GM06990 (cell line): ENCODE results near the gene SLC7A9.

Experiments
- DNase-seq: peaks from one replicate; pipeline ENCODE4 v3.0.0-alpha.2; 2011; ENCODE audit not compliant: insufficient read length; ENCODE audit errors: extremely low read depth
- H3K27me3 ChIP-seq: replicated peaks from 2 replicates; pipeline ENCODE4 v1.6.0; 2011; ENCODE audit warnings: low read length; ENCODE audit not compliant: control insufficient read depth, insufficient read depth
- H3K36me3 ChIP-seq: 2 replicates; pipeline ENCODE4 v1.5.1; 2011; ENCODE audit warnings: low read length; ENCODE audit not compliant: control insufficient read depth, insufficient read depth
- H3K4me3 ChIP-seq: replicated peaks from 2 replicates; pipeline ENCODE4 v1.5.1; 2011; ENCODE audit warnings: low read depth, mild to moderate bottlenecking, control low read depth, low read length
- TF ChIP-seq, protein P1 (sequence below): IDR thresholded peaks from 2 replicates; pipeline ENCODE4 v1.5.1; 2011; ENCODE audit warnings: low read length, control low read depth, mild to moderate bottlenecking, inconsistent platforms; ENCODE audit not compliant: insufficient read depth, poor library complexity, severe bottlenecking

The SLC7A9 gene

GRCh38 chr19:32911467-32911866 lies 41.9 kb upstream of the SLC7A9 start:
- DNase-seq: no peak
- Histone ChIP-seq H3K27me3 (no peaks in the 10 kb centered on the region), H3K4me3 (no peak overlapping the region), H3K36me3 (no peaks in the 10 kb centered on the region)
- TF ChIP-seq, protein P1, sequence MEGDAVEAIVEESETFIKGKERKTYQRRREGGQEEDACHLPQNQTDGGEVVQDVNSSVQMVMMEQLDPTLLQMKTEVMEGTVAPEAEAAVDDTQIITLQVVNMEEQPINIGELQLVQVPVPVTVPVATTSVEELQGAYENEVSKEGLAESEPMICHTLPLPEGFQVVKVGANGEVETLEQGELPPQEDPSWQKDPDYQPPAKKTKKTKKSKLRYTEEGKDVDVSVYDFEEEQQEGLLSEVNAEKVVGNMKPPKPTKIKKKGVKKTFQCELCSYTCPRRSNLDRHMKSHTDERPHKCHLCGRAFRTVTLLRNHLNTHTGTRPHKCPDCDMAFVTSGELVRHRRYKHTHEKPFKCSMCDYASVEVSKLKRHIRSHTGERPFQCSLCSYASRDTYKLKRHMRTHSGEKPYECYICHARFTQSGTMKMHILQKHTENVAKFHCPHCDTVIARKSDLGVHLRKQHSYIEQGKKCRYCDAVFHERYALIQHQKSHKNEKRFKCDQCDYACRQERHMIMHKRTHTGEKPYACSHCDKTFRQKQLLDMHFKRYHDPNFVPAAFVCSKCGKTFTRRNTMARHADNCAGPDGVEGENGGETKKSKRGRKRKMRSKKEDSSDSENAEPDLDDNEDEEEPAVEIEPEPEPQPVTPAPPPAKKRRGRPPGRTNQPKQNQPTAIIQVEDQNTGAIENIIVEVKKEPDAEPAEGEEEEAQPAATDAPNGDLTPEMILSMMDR: no peak

DNA sequence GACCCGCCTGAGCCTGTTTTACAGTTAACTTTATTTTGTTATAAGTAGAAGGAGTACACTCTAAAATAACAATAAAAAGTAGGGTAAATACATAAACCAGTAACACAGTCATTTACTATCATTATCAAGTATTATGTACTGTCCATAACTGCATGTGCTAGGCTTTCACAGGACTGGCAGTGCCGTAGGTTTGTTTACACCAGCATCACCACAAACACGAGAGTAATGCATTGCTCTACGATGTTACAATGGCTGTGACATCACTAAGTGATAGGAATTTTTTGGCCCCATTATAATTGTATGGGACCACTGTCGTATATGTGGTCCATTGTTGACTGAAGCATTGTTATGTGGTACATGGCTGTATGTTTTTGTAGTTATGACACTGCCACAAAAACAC lies 41.3 kb upstream of the SLC7A9 start:
- H3K4me3 ChIP-seq: no peak overlapping the region
- no peaks in the 10 kb centered on the region for H3K36me3 ChIP-seq
- TF ChIP-seq, protein P1: no peak
- H3K27me3 ChIP-seq: no peaks in the 10 kb centered on the region
- no peak for DNase-seq

DNA sequence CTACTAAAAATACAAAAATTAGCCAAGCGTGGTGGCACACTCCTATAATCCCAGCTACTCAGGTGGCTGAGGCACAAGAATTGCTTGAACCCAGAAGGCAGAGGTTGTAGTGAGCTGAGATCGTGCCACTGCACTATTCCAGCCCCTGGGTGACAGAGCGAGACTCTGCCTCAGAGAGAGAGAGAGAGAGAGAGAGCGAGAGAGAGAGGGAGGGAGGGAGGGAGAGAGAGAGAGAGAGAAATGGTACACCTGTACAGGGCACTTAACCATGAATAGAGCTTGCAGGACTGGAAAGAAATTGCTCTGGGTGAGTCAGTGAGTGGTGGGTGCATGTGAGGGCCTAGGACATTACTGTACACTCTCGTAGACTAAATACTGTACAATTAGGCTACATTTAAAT lies 40.5 kb upstream of the SLC7A9 start:
- TF ChIP-seq, protein P1: no peak
- Histone ChIP-seq H3K4me3 (no peak overlapping the region), H3K27me3 (no peaks in the 10 kb centered on the region), H3K36me3 (no peaks in the 10 kb centered on the region)
- no peak for DNase-seq

DNA sequence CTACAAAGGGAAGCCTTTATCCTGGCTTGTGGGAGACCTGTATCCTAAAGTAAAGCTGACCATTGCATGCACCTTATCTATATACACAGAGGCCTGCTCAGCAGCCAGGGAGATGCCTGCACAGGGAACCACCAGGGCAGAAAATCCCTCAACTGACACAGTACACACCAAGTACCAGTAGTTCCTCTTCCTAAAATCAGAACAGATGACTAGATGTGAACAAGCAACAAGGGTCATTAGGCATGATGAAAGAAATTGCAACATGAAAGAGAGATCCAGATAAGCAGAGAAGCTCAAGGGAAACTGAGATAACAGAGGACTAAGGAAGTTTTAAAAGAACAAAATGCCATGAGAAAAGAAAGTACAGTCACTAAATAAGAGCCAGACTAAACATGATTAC lies 39.7 kb upstream of the SLC7A9 start:
- H3K4me3 ChIP-seq: no peak overlapping the region
- TF ChIP-seq, protein P1: no peak
- no peaks in the 10 kb centered on the region for H3K36me3 ChIP-seq
- no peaks in the 10 kb centered on the region for H3K27me3 ChIP-seq
- DNase-seq: no peak

DNA sequence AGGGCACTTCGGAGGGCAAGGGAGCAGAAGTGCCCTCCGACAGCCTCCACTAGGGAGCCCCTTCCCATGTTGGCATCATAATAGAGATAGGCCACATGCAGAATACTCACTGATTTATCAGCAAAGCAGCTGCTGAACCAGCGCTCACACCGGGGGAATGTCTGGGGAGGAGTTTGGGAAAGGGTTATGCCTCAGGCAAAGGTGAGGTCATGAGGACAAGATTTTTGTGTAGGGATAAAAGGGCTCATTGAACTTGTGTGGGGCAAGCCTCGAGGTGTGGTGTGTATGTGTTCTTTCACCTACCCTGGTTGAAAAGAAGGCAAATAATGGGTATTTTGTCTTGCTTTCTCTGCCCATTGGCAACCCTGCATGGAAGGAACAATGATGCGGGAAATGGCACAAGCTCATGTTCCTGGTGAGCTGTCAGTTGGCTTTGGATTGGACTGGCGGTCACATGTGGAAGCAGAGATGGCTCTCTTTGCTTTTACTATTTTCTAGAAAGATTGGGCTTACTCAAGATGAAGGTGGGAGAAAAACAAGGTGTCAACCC lies 39.1 kb upstream of the SLC7A9 start:
- DNase-seq: no peak
- TF ChIP-seq, protein P1: no peak
- Histone ChIP-seq H3K4me3 (no peak overlapping the region), H3K27me3 (no peaks in the 10 kb centered on the region), H3K36me3 (no peaks in the 10 kb centered on the region)

GRCh38 chr19:32902448-32902847 lies 32.9 kb upstream of the SLC7A9 start:
- Histone ChIP-seq H3K4me3 (no peak overlapping the region), H3K27me3 (no peaks in the 10 kb centered on the region), H3K36me3 (no peaks in the 10 kb centered on the region)
- no peak for DNase-seq
- TF ChIP-seq, protein P1: no peak
